GM18499 (cell line): ENCODE data around the gene BTD.
A peak's percentile ranks its signal among the peaks of the same experiment; 100 is the strongest.

ENCODE experiments used
- ATAC-seq: cut with Tn5 transposase; IDR thresholded peaks from one replicate; pipeline ENCODE4 v1.9.1; 2021; ENCODE audit warnings: moderate number of reproducible peaks; ENCODE audit not compliant: insufficient read depth, unreplicated experiment

Gene BTD

GRCh38 chr3:15601399-15602145 lies at the start of gene BTD, which contains the start of gene HACL1:
Gene BTD, plus strand, starts transcription at chr3:15601745. Its CDS starts 33,695 bp downstream, at chr3:15635440.
Gene HACL1, minus strand, starts transcription at chr3:15601569. Its CDS starts 106 bp downstream, at chr3:15601463.
- ATAC-seq = peak; percentile 85

- no peak for ATAC-seq
These were observed 49.6 kb upstream of the BTD start for GRCh38 chr3:15551902-15552301.

- ATAC-seq = no peak
These were observed 47.8 kb upstream of the BTD start for GRCh38 chr3:15553749-15554148.

GRCh38 chr3:15556512-15556911 lies 45.0 kb upstream of the BTD start:
- ATAC-seq = peak; percentile 92

GRCh38 chr3:15557511-15557946 lies 44.0 kb upstream of the BTD start:
- ATAC-seq = no peak

GRCh38 chr3:15558581-15558980 lies 43.0 kb upstream of the BTD start:
- no peak for ATAC-seq

GRCh38 chr3:15562560-15562959 lies 39.0 kb upstream of the BTD start:
- no peak for ATAC-seq

GRCh38 chr3:15563190-15563589 lies 38.4 kb upstream of the BTD start:
- ATAC-seq = no peak

- ATAC-seq = no peak
These were observed 29.4 kb upstream of the BTD start for GRCh38 chr3:15572138-15572537.

- no peak for ATAC-seq
These were observed 26.1 kb upstream of the BTD start for GRCh38 chr3:15575446-15575845.

- no peak for ATAC-seq
These were observed 25.1 kb upstream of the BTD start for GRCh38 chr3:15576475-15576874.

- ATAC-seq = no peak
These were observed 23.2 kb upstream of the BTD start for GRCh38 chr3:15578289-15578867.

- ATAC-seq = no peak
These were observed 22.5 kb upstream of the BTD start for GRCh38 chr3:15579051-15579450.

- no peak for ATAC-seq
These were observed 19.8 kb upstream of the BTD start for GRCh38 chr3:15581471-15582394.

GRCh38 chr3:15585111-15585845 lies 16.3 kb upstream of the BTD start:
- ATAC-seq = no peak

- ATAC-seq = no peak
These were observed 10.3 kb upstream of the BTD start for GRCh38 chr3:15591242-15591641.

GRCh38 chr3:15591928-15592327 lies 9.6 kb upstream of the BTD start:
- ATAC-seq = no peak

GRCh38 chr3:15592968-15593367 lies 8.6 kb upstream of the BTD start:
- ATAC-seq = no peak

GRCh38 chr3:15595955-15596354 lies 5.6 kb upstream of the BTD start:
- no peak for ATAC-seq

- peak; percentile 6 for ATAC-seq
These were observed 523 bp upstream of the BTD start for GRCh38 chr3:15601046-15601398.
